HG02642 (cell line): Measurements from ENCODE around the gene COL25A1.

Source experiments
- ATAC-seq: cut with Tn5 transposase; IDR thresholded peaks from one replicate; pipeline ENCODE4 v1.9.1; 2021; ENCODE audit warnings: mild to moderate bottlenecking; ENCODE audit not compliant: unreplicated experiment, poor library complexity

COL25A1 gene

GRCh38 chr4:109179061-109179460, 123.4 kb downstream of the COL25A1 start:
- no peak for ATAC-seq

DNA sequence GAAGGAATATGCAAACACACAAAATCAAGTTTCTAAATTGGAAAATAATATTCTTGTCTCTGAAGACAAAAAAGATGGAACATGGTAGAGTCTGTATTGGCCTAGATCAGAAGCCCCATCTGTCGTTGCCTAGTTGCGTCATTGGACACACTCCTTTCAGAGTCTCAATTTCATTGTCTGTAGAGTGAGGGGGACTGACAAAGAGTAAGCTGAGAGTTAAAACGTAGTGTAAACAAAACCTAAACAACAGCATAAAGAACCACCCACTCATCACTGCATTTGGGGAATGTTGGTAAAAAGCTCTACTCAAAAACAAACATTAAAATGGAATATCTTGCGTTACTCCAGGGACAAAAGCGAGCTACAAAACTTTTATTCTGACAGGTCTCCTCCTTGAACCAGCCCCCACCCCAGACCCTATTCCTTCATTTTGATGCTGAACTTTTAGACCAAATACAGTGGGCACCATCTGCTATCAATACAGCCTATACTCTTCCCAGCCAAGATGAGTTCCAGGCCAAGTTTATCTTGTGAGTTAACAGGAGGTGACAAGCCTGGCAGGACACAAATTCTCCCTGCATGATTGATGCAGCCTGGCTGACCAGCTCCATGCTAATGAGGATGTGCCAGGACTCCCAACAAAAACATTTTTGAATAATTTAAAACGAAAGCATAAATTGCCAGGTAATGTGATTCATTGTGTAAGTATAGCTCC, 125.2 kb downstream of the COL25A1 start:
- ATAC-seq, result no peak

DNA sequence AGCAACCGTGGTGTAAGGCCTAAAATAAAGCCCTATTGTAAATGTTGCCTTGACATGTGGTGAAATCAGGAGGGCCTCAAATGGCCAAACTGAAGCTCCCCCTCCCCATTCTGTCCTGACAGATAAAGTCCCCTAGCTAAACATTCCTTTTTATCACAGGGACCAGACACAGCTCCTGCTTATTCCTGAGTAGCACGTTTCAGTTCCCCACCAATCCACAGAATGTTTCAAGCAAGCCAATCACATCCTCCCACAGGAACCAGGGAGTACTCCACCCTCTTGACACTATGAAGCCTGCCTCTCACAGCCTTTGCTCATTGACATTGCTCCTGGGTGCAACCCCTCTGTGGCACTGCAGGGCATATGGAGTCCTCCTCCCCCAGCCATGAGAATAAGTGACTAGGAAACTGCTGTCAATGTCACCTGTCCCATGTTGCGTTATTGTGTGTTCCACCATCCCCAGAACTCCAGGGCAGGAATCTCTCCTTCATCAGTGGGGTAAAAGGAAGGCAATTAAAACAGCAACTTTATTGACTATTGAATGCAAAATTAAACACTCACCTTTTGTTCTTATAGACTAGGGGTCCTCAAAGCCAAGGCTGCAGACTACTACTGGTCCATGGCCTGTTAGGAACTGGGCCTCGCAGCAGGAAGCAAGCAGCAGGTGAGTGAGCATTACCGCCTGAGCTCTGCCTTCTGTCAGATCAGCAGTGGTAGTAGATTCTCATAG, 128.1 kb downstream of the COL25A1 start:
- no peak for ATAC-seq

GRCh38 chr4:109172301-109172700, 130.2 kb downstream of the COL25A1 start:
- no peak for ATAC-seq

GRCh38 chr4:109171070-109171469, 131.4 kb downstream of the COL25A1 start:
- no peak for ATAC-seq

DNA sequence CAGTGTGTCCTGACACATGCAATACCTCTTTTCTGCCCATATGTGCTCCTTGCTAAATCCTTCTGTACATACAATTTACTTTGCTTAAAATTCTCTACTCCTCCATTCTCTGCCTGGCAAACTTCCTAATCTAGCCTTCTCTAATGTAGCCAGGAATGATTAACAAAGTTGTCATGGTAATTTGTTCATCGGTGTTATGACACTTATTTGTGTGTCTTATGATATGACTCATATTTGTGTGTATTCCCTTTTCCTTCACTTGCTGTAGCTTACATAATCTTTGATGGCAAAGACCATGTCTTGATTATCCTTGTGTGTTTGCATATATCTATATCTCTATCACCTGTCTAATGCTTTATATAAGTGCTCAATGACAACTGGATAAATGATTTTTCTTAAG, 133.3 kb downstream of the COL25A1 start:
- no peak for ATAC-seq

DNA sequence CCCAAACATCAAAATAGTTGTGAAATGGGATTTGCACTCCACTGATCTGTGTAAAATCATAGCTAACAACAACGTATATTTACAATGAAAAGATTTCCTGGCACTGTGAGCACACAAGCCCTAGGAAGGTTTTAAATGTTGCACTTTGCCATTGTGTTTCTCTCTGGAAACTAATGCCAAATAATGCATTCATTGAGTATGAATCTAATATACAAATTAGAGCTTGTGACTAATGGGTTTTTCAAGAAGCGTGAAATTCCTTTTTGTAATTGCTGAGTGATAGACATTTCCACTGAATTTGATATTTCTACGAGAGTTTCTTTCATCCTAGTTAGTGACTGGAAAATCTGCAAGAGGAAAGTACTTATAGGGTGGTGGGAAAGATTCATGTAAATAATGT, 135.9 kb downstream of the COL25A1 start:
- no peak for ATAC-seq

DNA sequence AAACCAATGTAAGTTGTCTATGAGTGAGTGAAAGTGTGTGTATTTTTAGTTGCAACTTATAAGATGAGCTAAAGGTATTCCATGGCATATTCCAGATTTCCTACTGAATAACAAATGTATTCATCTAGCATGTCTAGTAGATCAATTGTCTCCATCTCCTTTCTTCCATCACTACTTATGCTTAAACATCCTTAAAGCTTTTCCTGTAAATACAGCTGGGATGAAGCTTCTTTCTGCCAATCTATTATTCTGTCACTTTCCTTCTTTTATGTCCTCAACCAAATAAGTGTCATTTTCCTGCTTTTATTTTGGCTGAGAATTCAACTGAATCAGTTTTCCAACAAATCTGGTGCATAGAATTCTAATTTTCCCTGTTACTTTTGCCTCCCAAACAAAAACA, 136.3 kb downstream of the COL25A1 start:
- ATAC-seq, result no peak

DNA sequence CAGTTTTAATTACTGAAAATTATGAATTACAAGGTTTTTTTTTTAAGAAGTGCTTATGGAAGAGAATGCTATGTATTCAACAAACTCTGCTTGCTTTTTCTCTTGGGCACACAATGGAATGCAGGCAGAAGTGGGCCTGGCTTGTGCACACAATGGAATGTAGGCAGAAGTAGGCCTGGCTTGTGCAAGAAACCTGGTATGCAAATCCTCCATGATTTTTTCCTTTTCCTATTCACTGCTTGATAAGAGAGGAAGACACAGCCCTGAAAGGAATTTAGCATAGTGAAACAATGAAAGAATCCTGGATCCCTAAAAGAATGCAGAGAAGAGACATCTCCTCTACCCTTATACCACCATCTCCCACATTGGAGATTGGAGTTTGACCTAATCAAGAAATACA, 138.4 kb downstream of the COL25A1 start:
- ATAC-seq, result no peak

DNA sequence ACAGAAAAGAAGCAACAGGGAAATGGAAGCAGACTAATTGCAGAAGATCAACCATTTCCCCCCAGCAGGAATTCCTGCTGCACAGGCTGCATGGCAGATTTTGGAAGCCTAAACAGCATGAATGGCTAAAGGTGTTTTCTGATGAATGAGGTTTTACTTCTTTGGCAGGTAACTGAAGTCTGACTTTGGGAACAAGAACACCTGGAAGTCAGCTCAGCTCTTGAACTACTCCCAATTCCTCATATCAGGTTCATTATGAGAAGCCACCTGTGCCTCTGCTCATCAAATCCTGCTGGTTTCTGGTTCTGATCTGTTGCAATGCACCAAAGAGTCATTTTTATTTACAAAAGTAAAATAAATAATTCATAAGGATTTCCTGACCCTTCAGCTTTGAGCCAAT, 139.0 kb downstream of the COL25A1 start:
- ATAC-seq, result no peak

DNA sequence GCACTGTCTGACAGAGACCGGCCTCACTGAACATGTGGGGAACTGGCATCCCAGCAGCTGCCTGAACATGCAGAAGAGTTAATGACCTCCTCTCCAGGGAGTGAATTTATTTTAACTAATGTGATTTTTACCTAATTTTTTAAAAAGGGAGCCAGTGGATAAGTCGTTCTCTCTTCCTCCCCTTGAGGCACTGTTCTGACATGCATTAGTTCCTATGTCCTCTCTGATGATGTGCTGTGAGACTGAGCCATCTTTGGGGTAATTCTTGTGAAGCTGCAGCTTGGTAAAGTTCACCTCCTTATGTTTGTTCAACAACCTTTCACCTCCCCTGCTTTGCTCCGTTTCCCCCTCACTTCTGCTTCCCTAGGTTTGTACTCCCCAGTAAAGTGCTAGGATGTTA, 139.7 kb downstream of the COL25A1 start:
- ATAC-seq, result no peak

DNA sequence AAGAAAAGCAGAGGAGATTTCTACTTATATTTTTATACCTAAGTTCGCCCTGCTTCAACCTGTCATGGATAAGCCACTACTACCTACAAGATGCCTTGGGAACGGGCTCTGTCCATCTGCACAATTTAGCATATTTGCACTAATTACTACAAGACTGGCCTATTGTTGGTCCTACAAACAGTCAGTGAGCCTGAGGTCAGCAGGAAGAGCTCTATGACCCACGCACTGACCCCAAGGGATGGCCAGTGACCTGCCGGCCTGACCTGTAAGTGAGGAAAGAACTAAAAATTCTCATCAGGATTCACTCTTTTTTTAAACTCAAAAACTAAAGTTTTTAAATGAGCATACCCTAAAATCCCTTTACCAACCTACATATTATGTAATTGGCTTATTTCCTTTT, 142.0 kb downstream of the COL25A1 start:
- no peak for ATAC-seq

- ATAC-seq, result no peak
These were observed 144.8 kb downstream of the COL25A1 start for GRCh38 chr4:109157696-109158095.

GRCh38 chr4:109157205-109157604, 145.3 kb downstream of the COL25A1 start:
- no peak for ATAC-seq

DNA sequence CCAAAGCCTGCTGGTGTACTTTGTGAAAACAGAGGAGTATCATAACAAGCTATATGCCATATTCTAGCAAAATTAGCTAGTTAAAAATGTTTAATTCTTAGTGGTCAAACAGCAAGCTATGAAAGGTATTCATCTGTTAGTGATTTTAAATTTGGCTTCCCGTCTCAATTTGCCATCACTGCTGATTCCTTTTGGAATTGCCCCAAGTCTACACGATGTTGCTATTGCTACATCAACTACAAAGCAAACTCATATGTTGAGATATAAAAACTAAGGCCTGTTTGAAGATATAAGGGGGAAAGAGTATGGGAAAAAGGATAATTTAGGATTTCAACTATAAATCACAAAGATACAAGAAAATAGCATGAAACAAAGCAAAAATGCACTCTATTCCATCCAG, 146.1 kb downstream of the COL25A1 start:
- ATAC-seq, result no peak

GRCh38 chr4:109155682-109156283, 146.7 kb downstream of the COL25A1 start:
- ATAC-seq, result no peak

GRCh38 chr4:109155084-109155483, 147.4 kb downstream of the COL25A1 start:
- ATAC-seq, result no peak

DNA sequence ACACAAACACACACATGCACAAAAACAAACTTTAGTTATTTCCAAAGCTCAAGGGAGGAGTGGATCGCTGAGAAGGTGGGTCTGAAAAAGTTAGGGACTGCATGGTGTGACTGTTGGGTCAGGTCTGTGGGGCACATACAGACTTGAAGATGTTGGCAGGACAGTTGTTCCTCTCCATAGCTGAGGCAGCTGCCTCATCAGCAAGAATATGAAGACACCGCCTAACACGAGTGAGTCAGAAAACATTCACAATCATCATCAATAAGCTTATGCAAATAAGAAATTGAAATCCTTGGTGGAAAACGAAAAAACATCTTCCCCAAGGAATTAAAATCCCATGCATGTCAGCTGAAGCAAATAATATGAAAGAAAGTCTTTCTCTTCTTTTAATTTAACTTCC, 148.0 kb downstream of the COL25A1 start:
- ATAC-seq, result no peak

GRCh38 chr4:109149836-109150235, 152.6 kb downstream of the COL25A1 start:
- no peak for ATAC-seq

DNA sequence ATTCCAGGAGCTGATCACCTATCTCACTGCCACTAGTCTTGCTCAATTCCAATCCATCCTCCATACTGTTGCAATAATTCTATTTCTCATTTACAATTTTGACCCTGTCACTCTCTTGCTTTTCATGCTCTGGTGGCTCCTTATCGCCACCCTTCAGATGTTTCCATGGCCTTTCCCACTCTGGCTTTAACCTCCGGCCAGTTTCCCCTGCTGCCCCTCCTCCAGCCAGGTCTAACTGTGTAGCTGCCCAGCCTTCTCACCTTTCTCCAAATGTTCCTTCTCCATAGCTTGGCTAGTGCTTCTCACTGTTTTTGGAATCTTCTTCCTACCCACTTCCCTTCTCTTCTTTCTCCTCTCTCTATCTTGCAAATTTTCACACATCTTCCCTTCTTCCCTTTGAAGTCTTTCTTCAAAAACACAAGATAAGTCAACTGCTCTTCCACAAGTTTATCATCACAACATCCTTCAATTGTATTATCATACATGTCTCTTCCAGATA, 153.8 kb downstream of the COL25A1 start:
- ATAC-seq, result no peak

DNA sequence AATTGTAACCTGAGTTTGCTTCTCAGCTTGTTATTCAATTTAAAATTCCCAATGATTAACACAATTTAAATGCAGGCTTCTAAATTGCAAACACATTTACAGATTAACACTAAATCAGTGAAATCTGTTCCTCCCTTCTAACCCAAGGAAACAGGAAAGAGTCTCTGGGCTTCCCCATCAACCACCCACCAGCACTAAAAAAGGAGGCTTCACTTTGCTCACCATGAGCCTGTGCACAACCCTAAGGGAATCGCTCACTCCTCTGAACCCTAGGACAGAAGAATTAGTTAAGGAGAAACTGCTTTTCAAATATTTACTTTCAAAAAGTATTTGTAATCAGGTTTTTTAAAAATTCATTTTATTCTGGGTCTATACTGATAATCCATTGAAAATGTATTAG, 155.3 kb downstream of the COL25A1 start:
- ATAC-seq, result no peak
